Activated CD8-positive, alpha-beta T cell treated with anti-CD3 and anti-CD28 coated beads, Interleukin-2, amount 10 ng/mL, durations not matched to agents 7 days and 5 days (primary cell): Measurements from ENCODE around the gene PCDH12. TPM values are rescaled to one million over a fixed set of nuclear protein-coding genes. Genes with fewer than 3 reads are reported as not detected.

Experiments used
- ATAC-seq: fragments of 150-1000 bp; cut with Tn5 transposase; one replicate; pipeline ENCODE4 v1.10.0; 2021; ENCODE audit warnings: moderate library complexity
- CTCF ChIA-PET: fragments of 350-600 bp; sonication (Branson Sonifier 250); formaldehyde crosslinking; loops from one replicate; lab custom pipeline; 2021; ENCODE audit warnings: antibody characterized with exemption; lab: Charles Lee
- POLR2A ChIA-PET: fragments of 350-600 bp; sonication (Branson Sonifier 250); formaldehyde crosslinking; loops from one replicate; lab custom pipeline; 2021; ENCODE audit warnings: antibody characterized with exemption; lab: Charles Lee
- DNase-seq: peaks from one replicate; pipeline ENCODE4 v3.0.0-alpha.2; 2020
- H3K27ac Mint-ChIP-seq: one replicate; pipeline ENCODE4 v1.8.0; 2021; ENCODE audit warnings: mild to moderate bottlenecking, mixed read lengths
- H3K27me3 Mint-ChIP-seq: one replicate; pipeline ENCODE4 v1.8.0; 2021; ENCODE audit warnings: low read depth, mixed read lengths
- H3K36me3 Mint-ChIP-seq: one replicate; pipeline ENCODE4 v1.8.0; 2021; ENCODE audit warnings: low read depth, mixed read lengths
- H3K4me1 Mint-ChIP-seq: one replicate; pipeline ENCODE4 v1.8.0; 2021; ENCODE audit warnings: low read depth, mixed read lengths
- H3K4me3 Mint-ChIP-seq: one replicate; pipeline ENCODE4 v1.8.0; 2021; ENCODE audit warnings: mild to moderate bottlenecking, mixed read lengths
- H3K9me3 Mint-ChIP-seq: one replicate; pipeline ENCODE4 v1.8.0; 2022; ENCODE audit warnings: mixed read lengths; ENCODE audit not compliant: insufficient read depth
- total RNA-seq, 2 experiments: library from RNA; stranded (reverse); gene quantifications; one replicate each; pipeline ENCODE4 v1.2.3, GENCODE V29; 2021

The PCDH12 gene
- under 1 TPM; 0.26 to 0.29 TPM for total RNA-seq

DNA sequence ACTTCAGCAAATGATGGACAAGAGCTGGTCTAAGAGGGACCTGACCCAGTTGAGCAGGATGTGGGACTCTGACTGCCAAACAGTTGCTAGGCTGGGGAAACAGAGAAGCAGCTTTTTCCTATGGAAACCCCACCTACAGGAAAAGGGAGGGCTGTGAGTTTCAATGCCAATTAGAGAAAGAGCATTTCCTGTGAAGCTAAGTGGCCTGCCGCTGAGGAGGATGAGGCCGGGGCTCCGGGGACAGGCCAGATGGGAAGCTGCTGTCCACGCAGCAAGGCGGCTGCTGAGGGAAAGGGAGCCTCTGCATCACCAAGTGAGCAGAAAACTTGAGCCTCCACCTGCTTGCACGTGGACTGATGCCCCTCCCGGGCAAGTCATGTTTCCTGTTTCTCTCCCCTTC is at the start of gene PCDH12:
Gene PCDH12, minus strand, starts transcription at position 90 of the 400 bp plus-strand sequence. CDS start 351 bp downstream, outside the sequence.
- Mint-ChIP-seq H3K27me3 (no peaks in the 10 kb centered on the region), H3K4me3 (peak within 1 kb of the TSS; percentile 60), H3K9me3 (no peaks in the 10 kb centered on the region), H3K27ac (peak within 1 kb of the TSS; percentile 82), H3K36me3 (no peaks in the 10 kb centered on the region), H3K4me1 (peaks cover 66% of the 10 kb centered on the region)
- ChIA-PET POLR2A (interaction anchor here (2.8 to 3.0 kb wide), 2 partner anchors 11 to 35 kb away, joined by 12 to 30 read pairs; partner anchors contain the start of genes DELE1 and RNF14), CTCF (interaction anchor here (1.1 to 6.9 kb wide), 12 partner anchors 13 to 294 kb away, joined by 3 to 224 read pairs (median 20); partner anchors contain the start of genes DELE1, PCDH1 and RNF14)
- DNase-seq (peak; percentile 48), ATAC-seq (peak; percentile 49)

DNA sequence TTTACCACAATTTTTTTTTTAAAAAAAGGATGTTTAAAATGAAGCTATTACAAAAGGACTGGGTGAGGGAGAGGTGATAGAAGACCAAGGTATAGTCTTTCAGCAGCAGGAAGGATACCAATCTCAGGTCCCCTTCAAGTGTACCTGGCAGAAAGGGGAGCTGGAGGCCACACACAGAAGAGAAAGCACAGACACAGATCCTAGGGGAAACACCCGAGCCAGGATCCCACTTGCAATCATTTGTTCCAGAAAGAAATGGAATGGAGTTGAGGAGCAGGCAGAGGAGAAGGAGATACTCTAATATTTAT is 49.2 kb upstream of the PCDH12 start:
- no peaks in the 10 kb centered on the region for H3K27me3 Mint-ChIP-seq
- H3K36me3 Mint-ChIP-seq = peaks cover 72% of the 10 kb centered on the region
- CTCF ChIA-PET = interaction anchor here (0.7 to 9.2 kb wide), 12 partner anchors 9 to 315 kb away, joined by 3 to 63 read pairs (median 5); partner anchors contain the start of gene RNF14
- H3K9me3 Mint-ChIP-seq = no peaks in the 10 kb centered on the region
- ATAC-seq (peak; percentile 72), DNase-seq (no peak)
- POLR2A ChIA-PET = interaction anchor here (0.6 to 1.7 kb wide), 9 partner anchors 9 to 136 kb away, joined by 3 to 10 read pairs (median 3); partner anchors contain the start of gene RNF14
- peak overlapping the region; percentile 92 for H3K27ac Mint-ChIP-seq
- peaks cover 80% of the 10 kb centered on the region for H3K4me1 Mint-ChIP-seq
- H3K4me3 Mint-ChIP-seq = peak overlapping the region; percentile 52

DNA sequence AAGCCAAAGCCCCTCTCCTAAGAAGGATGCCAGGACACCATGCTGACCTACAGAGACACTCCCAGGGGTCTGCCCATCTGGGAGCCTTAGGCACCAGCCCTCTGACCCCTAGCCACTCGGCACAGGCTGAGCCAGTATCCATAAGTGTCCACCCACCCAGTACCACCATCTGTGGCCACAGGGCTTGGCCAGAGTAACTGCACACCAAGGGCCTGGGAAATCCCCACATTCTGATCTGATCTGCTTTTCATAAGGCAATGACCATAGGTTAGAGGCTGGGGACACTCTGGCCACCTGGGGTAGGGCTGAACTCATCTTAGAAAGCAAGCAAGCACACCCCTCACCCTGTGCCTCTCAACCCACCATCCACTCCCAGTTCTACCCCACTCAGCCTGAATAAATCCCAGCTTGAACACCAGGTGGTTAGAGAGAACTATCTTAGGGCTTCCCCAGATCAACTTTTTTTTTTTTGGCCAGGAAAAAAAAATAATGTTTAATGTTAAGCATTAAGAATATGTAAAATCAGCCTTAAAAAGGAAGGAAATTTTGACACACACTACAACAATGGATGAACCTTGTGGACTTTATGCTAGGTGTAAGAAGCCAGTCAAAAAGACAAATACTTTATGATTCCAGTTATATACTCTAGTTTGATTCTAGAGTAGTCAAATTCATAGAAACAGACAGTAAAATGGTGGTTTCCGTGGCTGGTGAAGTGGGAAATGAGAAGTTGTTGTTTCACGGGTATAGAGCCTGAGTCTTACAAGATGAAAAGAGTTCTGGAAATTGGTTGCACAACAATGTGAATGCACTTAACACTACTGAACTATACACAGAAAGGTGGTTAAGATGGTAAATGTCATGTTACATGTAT is 48.6 kb upstream of the PCDH12 start:
- peaks cover 76% of the 10 kb centered on the region for H3K36me3 Mint-ChIP-seq
- DNase-seq (peak; percentile 79), ATAC-seq (peak; percentile 85)
- H3K4me3 Mint-ChIP-seq = peak overlapping the region; percentile 52
- H3K4me1 Mint-ChIP-seq = peaks cover 74% of the 10 kb centered on the region
- H3K27ac Mint-ChIP-seq = peak overlapping the region; percentile 92
- ChIA-PET CTCF (interaction anchor here (0.7 to 9.2 kb wide), 12 partner anchors 9 to 315 kb away, joined by 3 to 63 read pairs (median 5); partner anchors contain the start of gene RNF14), POLR2A (interaction anchor here (0.6 to 1.7 kb wide), 10 partner anchors 8 to 137 kb away, joined by 3 to 10 read pairs (median 3); partner anchors contain the start of gene RNF14)
- no peaks in the 10 kb centered on the region for H3K9me3 Mint-ChIP-seq
- H3K27me3 Mint-ChIP-seq = no peaks in the 10 kb centered on the region

DNA sequence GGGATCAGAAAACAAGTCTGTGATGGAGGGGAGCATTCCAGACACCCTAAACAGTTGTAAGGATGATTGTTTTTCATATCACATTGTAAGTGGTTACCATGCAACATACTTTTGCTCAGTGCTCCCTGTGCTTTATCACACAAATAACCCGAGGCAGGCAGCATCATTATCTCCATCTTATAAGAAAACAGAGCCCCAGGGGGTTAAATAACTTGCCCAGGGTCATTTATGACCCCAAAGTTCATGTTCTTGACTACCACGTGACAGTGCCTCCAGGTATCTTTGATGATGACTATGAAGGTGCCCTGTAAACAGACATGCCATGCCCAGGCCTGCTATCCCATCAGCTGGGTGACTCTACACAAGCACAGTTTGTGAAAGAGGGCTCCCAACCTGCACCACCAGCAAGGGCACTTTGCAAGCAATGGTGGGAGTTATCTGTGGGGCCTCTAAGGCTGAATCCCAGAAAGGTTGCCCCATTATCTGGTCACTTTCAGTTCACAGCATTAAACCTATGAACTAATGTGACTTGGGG is 45.3 kb upstream of the PCDH12 start:
- no peak overlapping the region for H3K27ac Mint-ChIP-seq
- no peaks in the 10 kb centered on the region for H3K9me3 Mint-ChIP-seq
- ATAC-seq (no peak), DNase-seq (no peak)
- peaks cover 64% of the 10 kb centered on the region for H3K36me3 Mint-ChIP-seq
- CTCF ChIA-PET = interaction anchor here (1.7 to 9.2 kb wide), 5 partner anchors 9 to 141 kb away, joined by 8 to 63 read pairs (median 10); partner anchors contain the start of genes GNPDA1 and RNF14
- H3K4me3 Mint-ChIP-seq = no peak overlapping the region
- POLR2A ChIA-PET = interaction anchor here (1.6 kb wide), 1 partner anchor 13 kb away, joined by 7 read pairs; no protein-coding TSS in a partner anchor
- no peaks in the 10 kb centered on the region for H3K27me3 Mint-ChIP-seq
- peaks cover 55% of the 10 kb centered on the region for H3K4me1 Mint-ChIP-seq

DNA sequence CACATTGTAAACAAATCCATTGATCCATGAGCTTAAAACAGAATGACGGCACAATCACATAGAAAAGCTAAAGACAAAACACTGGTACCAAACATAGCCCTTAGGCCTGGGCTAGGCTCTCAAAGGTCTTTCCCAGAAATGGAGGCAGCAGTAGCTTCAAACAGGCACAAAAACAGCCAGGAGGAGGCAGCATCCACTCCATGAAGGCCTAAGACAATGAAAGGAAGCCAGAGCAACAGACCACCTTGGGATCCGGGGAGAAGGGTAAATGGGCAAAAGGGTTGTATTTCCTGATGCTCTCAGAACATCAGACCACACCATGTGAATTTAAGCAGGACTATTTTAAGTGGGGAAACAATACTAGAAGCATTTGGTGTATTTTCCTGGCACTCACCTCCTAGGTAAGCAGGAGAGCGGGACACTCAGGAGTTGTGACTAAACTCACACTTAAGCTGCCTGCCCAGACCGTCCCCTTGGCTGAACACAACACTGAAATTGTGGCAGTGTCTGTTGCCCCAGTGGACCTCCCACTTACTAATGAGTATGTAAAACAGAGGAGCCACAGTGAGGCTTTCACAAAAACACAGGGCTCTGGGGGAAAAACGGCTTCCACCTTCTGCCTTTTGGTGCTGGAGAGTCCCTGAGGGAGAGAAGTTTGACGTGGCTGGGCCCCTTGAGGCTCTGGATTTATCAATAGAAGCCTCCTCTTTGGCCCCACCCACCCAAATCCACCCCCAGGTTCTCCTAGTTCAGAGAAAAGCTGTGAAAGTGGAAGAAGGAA is 42.9 kb upstream of the PCDH12 start:
- H3K36me3 Mint-ChIP-seq = peaks cover 49% of the 10 kb centered on the region
- DNase-seq = no peak
- no peak overlapping the region for H3K4me3 Mint-ChIP-seq

DNA sequence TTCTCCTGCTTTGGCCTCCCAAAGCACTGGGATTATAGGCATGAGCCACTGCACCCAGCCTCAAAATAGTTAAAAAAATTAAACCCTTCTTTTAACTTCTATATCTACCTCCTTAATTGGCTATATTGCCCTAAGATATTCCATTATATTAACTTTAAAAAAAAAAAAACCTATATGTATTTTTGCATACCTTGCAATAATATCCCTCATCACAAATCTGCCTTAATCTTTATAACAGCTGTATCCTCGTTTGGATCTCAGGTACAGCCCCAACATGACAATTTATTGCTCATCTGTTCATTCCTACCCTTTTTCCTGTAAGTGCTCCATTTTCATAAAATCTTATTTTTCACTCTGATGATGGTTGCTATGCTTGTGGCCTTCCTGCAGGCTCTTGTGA is 42.2 kb upstream of the PCDH12 start:
- CTCF ChIA-PET = interaction anchor here (0.6 to 9.2 kb wide), 15 partner anchors 9 to 148 kb away, joined by 3 to 63 read pairs (median 5); partner anchors contain the start of genes GNPDA1 and RNF14
- POLR2A ChIA-PET = no interaction called here
- no peak for ATAC-seq
- no peak overlapping the region for H3K4me3 Mint-ChIP-seq
- peaks cover 44% of the 10 kb centered on the region for H3K36me3 Mint-ChIP-seq
- peak overlapping the region; percentile 50 for H3K27ac Mint-ChIP-seq
- no peaks in the 10 kb centered on the region for H3K9me3 Mint-ChIP-seq
- H3K27me3 Mint-ChIP-seq = no peaks in the 10 kb centered on the region
- H3K4me1 Mint-ChIP-seq = peaks cover 24% of the 10 kb centered on the region
- DNase-seq = no peak

More for the DNA sequence above, 42.9 kb upstream of the PCDH12 start:
- Mint-ChIP-seq H3K4me1 (peaks cover 31% of the 10 kb centered on the region), H3K27ac (peak overlapping the region; percentile 50), H3K9me3 (no peaks in the 10 kb centered on the region), H3K27me3 (no peaks in the 10 kb centered on the region)
- CTCF ChIA-PET = interaction anchor here (0.6 to 9.2 kb wide), 18 partner anchors 10 to 147 kb away, joined by 3 to 63 read pairs (median 4); partner anchors contain the start of genes GNPDA1 and RNF14
- POLR2A ChIA-PET = no interaction called here
- ATAC-seq = no peak

DNA sequence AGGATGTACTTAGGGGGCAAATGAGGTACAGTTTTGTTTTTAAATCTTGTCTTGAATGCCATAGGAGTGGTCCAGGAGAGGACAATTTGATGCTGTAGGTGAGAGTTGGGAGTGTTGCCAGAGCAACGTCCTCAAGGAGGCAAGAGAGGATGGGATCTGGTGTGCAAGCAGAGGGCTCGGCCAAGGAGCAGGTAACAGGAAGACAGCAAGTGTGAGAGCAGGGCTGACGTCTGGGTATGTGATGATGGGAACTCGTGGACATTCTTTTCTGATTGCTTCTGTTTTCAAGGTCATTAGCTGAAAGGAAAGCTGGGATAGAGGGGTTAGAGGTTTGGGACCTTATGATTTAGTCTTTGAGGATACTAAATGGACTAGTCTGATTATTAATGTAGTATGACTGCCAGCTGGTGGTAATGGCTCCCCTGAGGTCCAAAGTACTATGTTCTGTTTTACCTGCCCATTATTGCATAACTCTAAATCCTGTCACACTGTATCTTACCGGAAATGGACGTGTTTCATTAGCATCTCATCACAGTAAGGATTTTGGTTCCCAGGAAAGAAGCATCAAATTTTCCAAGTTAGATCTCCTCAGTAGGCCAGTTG is 39.5 kb upstream of the PCDH12 start:
- POLR2A ChIA-PET = interaction anchor here (1.4 kb wide), 1 partner anchor 16 kb away, joined by 3 read pairs; the partner anchor contains the start of gene GNPDA1
- CTCF ChIA-PET = interaction anchor here (1.4 to 11.7 kb wide), 2 partner anchors 10 to 148 kb away, joined by 4 to 199 read pairs; no protein-coding TSS in a partner anchor
- no peak overlapping the region for H3K27ac Mint-ChIP-seq

DNA sequence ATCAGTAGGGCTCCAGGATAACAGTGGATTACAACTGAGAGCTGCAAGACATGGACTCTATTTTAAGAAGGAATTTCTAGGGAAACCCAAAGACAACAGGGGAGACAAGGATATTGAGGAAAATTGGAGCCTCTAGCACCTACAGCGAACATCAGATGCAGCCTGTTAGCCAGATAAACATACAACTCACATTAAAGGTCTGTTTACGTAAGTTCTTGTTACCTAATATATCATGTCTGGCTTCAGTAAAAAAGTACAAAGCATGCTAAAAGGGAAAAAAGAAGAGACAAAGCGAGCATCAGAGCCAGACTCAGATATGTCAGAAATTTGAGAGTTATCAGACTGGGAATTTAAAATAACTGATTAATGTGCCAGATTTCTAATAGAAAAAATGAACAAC is 37.7 kb upstream of the PCDH12 start:
- Mint-ChIP-seq H3K27me3 (no peaks in the 10 kb centered on the region), H3K27ac (no peak overlapping the region), H3K4me1 (peaks cover 5% of the 10 kb centered on the region), H3K9me3 (no peaks in the 10 kb centered on the region), H3K4me3 (no peak overlapping the region), H3K36me3 (peaks cover 28% of the 10 kb centered on the region)
- ATAC-seq (no peak), DNase-seq (no peak)
- ChIA-PET CTCF (interaction anchor here (0.6 to 11.7 kb wide), 4 partner anchors 17 to 149 kb away, joined by 3 to 199 read pairs (median 101); partner anchors contain the start of genes GNPDA1 and RNF14), POLR2A (no interaction called here)

More for the DNA sequence above, 39.5 kb upstream of the PCDH12 start:
- no peaks in the 10 kb centered on the region for H3K27me3 Mint-ChIP-seq
- DNase-seq = no peak
- no peak for ATAC-seq
- peaks cover 33% of the 10 kb centered on the region for H3K36me3 Mint-ChIP-seq
- H3K4me3 Mint-ChIP-seq = no peak overlapping the region
- no peaks in the 10 kb centered on the region for H3K9me3 Mint-ChIP-seq
- peaks cover 5% of the 10 kb centered on the region for H3K4me1 Mint-ChIP-seq

DNA sequence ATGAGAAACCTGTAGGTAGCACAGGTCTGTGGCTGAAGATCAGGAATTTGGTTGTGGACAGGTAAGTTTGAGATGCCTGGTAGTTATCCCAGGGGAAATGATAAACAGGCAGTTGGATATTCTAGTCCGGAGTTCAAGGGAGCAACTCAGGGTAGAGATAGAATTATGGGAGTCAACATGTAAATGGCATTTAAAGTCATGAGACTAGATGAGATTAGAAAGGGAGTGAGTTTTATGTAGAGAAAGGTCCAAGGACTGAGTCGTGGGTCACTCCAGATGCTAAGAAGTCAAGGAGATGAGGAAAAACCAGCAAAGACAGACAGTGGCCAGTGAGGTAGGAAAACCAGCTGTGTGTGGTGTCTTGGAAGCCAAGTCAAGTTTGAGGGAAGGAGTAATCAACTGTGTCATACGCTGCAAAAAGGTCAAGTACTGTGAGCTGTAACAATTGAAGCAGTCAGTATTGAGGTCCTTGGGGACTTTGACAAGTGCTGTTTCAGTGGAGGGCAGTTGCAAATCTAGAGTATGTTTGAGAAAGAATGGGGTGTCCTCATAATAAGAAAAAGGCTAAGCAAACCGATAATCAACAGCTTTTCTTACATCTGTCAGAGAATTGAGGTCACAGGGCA is 36.6 kb upstream of the PCDH12 start:
- no peak overlapping the region for H3K27ac Mint-ChIP-seq
- no peaks in the 10 kb centered on the region for H3K9me3 Mint-ChIP-seq
- peaks cover 23% of the 10 kb centered on the region for H3K36me3 Mint-ChIP-seq
- H3K4me3 Mint-ChIP-seq = no peak overlapping the region
- ChIA-PET POLR2A (interaction anchor here (0.8 kb wide), 1 partner anchor 9 kb away, joined by 7 read pairs; no protein-coding TSS in a partner anchor), CTCF (interaction anchor here (1.5 to 11.7 kb wide), 5 partner anchors 13 to 150 kb away, joined by 4 to 199 read pairs (median 76); partner anchors contain the start of genes GNPDA1 and RNF14)
- peaks cover 3% of the 10 kb centered on the region for H3K4me1 Mint-ChIP-seq
- H3K27me3 Mint-ChIP-seq = no peaks in the 10 kb centered on the region
- no peak for ATAC-seq
- no peak for DNase-seq
